ENCODE measurements around the gene TBC1D22A. TPM values are rescaled to one million over a fixed set of nuclear protein-coding genes. Genes with fewer than 3 reads are reported as not detected.
"Not testable (repeated sequence)": the region's sequence is repeated elsewhere in the genome, so short reads cannot be mapped to it uniquely, and the experiment has no call there.

TBC1D22A gene
- total and polyA plus RNA-seq, 11 donors: 9.4 to 30.7 (median 18.6) TPM

- ATAC-seq: no peak
- 88 to 95% (median 94%) methylated on average over 20 to 24 of the region's 24 CpGs for WGBS, 4 donors
- intact Hi-C loops (cut with DNase I): loop anchor here in 1 of 10 donors (5.0 kb wide), 1 partner anchor 57 kb away; no protein-coding TSS in a partner anchor
Measured at GRCh38 chr22:46974631-46975585, 212.5 kb downstream of the TBC1D22A start.

GRCh38 chr22:46976143-46976542 is 213.7 kb downstream of the TBC1D22A start:
- H3K4me3 ChIP-seq: no peak overlapping the region
- H3K27ac ChIP-seq: no peak overlapping the region
- ATAC-seq (no peak), DNase-seq (no peak)
- peaks cover 0 to 58% (median 22%) of the 10 kb centered on the region in 9 donors for H3K36me3 ChIP-seq
- 67 to 92% (median 90%) methylated on average over 13 of the region's 13 CpGs for WGBS, 4 donors
- H3K9me3 ChIP-seq: no peaks in the 10 kb centered on the region
- H3K27me3 ChIP-seq: no peaks in the 10 kb centered on the region
- intact Hi-C loops (cut with DNase I): no loop called here
- no peak for TF ChIP-seq POLR2A (IDR thresholded peaks at IDR 0.05)
- no peak for TF ChIP-seq CTCF (IDR thresholded peaks at IDR 0.05)
- H3K4me1 ChIP-seq: peaks cover 0 to 23% (median 14%) of the 10 kb centered on the region in 12 donors

More at GRCh38 chr22:46974631-46975585, 212.5 kb downstream of the TBC1D22A start:
- H3K4me3 ChIP-seq: no peak overlapping the region
- TF ChIP-seq POLR2A (IDR thresholded peaks at IDR 0.05) (no peak), CTCF (IDR thresholded peaks at IDR 0.05) (no peak)
- no peaks in the 10 kb centered on the region for H3K27me3 ChIP-seq
- no peak overlapping the region for H3K27ac ChIP-seq
- H3K36me3 ChIP-seq: peaks cover 0 to 53% (median 21%) of the 10 kb centered on the region in 9 donors
- peaks cover 0 to 35% (median 24%) of the 10 kb centered on the region in 12 donors for H3K4me1 ChIP-seq
- DNase-seq: peak in 1 of 5 donors; percentile 20
- no peaks in the 10 kb centered on the region for H3K9me3 ChIP-seq

- no peak for DNase-seq
- Histone ChIP-seq H3K27ac (no peak overlapping the region), H3K27me3 (no peaks in the 10 kb centered on the region), H3K4me1 (peaks cover 0 to 18% (median 9%) of the 10 kb centered on the region in 12 donors), H3K4me3 (no peak overlapping the region), H3K36me3 (peaks cover 0 to 58% (median 22%) of the 10 kb centered on the region in 9 donors), H3K9me3 (no peaks in the 10 kb centered on the region)
- WGBS, 4 donors: 81 to 96% (median 93%) methylated on average over 10 of the region's 10 CpGs
- no peak for ATAC-seq
- TF ChIP-seq CTCF (IDR thresholded peaks at IDR 0.05): no peak
- TF ChIP-seq POLR2A (IDR thresholded peaks at IDR 0.05): no peak
- intact Hi-C loops (cut with DNase I): no loop called here
Measured at GRCh38 chr22:46976598-46976997, 214.1 kb downstream of the TBC1D22A start.

GRCh38 chr22:46977656-46978343 is 215.3 kb downstream of the TBC1D22A start:
- intact Hi-C loops (cut with DNase I): no loop called here
- no peak overlapping the region for H3K4me3 ChIP-seq
- no peak for ATAC-seq
- no peak for TF ChIP-seq POLR2A (IDR thresholded peaks at IDR 0.05)
- TF ChIP-seq CTCF (IDR thresholded peaks at IDR 0.05): no peak
- no peak overlapping the region for H3K27ac ChIP-seq
- no peaks in the 10 kb centered on the region for H3K9me3 ChIP-seq
- peaks cover 0 to 58% (median 22%) of the 10 kb centered on the region in 9 donors for H3K36me3 ChIP-seq
- H3K27me3 ChIP-seq: no peaks in the 10 kb centered on the region
- H3K4me1 ChIP-seq: peaks cover 0 to 9% (median 0%) of the 10 kb centered on the region in 12 donors
- WGBS, 4 donors: 94 to 99% (median 97%) methylated on average over 11 to 14 of the region's 14 CpGs
- no peak for DNase-seq

- H3K4me1 ChIP-seq; DNase-seq; H3K27ac ChIP-seq; ATAC-seq; H3K9me3 ChIP-seq; intact Hi-C loops (cut with DNase I); H3K27me3 ChIP-seq; H3K4me3 ChIP-seq: not testable (repeated sequence)
- 97 to 98% (median 98%) methylated on average over 12 of the region's 12 CpGs for WGBS, 4 donors
- H3K36me3 ChIP-seq: peaks cover 0 to 58% (median 22%) of the 10 kb centered on the region in 9 donors
Measured at GRCh38 chr22:46978668-46979067, 216.2 kb downstream of the TBC1D22A start.

All from heart left ventricle (tissue), 16 donors.